GM13977 (cell line): ENCODE results near the gene RANBP1.

Experiments used
- DNase-seq: peaks from one replicate; pipeline ENCODE4 v3.0.0; 2012; ENCODE audit warnings: low spot score
- CTCF ChIP-seq: IDR thresholded peaks from 2 replicates; pipeline ENCODE4 v1.5.1; 2012; ENCODE audit warnings: mild to moderate bottlenecking, control low read depth; ENCODE audit not compliant: insufficient read depth; ENCODE audit errors: extremely low read depth, missing control alignments
- in situ Hi-C: fragments of 300-500 bp; cut with MboI; formaldehyde crosslinking; loops from one replicate; pipeline ENCODE4 v1.12.0; 2022; ENCODE audit warnings: low sequenced_read_pairs, low pct_unique_long_range_greater_than_20kb, mixed read lengths, inconsistent platforms; ENCODE audit not compliant: unreplicated experiment

RANBP1 gene

DNA sequence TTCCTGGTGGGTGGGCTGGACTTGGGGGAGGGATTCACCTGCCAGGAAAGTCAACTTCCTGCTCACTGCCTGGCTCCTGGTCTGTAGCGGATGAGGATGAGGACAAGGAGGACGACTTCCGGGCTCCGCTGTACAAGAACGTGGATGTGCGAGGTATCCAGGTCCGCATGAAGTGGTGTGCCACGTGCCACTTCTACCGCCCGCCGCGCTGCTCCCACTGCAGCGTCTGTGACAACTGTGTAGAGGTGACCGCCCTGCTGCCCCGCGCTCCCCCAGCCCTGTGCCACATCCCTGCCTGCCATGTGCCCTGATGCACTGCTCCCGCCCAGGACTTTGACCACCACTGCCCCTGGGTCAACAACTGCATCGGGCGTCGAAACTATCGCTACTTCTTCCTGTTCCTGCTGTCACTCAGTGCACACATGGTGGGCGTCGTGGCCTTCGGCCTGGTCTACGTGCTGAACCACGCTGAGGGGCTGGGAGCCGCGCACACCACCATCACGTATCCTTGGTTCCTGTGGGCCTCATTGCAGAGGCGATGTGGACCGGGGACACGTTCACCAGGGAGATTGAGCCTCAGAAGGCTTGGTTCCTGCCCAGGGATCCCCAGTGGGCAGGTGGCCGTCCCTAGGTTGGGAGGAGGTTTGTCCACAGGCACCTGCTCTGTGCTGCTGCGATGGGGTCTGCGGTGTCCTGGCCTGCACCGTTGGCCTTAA is 23.6 kb downstream of the RANBP1 start:
- no peak for TF ChIP-seq CTCF
- DNase-seq = no peak
- in situ Hi-C loops = no loop called here

DNA sequence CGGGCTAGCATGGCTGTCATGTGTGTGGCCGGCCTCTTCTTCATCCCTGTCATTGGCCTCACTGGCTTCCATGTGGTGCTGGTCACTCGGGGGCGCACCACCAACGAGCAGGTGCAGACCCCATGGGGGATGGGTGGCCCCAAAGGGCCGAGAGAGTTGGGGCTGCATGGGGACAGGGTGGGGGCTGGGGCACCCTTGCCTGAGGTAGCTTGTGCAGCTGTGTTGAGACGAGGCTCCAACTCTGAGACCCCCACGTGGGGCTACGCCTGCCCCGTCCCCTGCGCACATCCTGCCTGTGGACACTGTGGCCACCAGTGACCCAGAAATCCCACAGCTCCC is 24.2 kb downstream of the RANBP1 start:
- DNase-seq = no peak
- TF ChIP-seq CTCF = no peak
- in situ Hi-C loops = no loop called here

- TF ChIP-seq CTCF = no peak
- DNase-seq = no peak
- in situ Hi-C loops = no loop called here
Measured at GRCh38 chr22:20140521-20140964, 24.6 kb downstream of the RANBP1 start.

- in situ Hi-C loops = no loop called here
- no peak for DNase-seq
- TF ChIP-seq CTCF = no peak
Measured at GRCh38 chr22:20141186-20142077, 25.5 kb downstream of the RANBP1 start.

- no peak for TF ChIP-seq CTCF
- in situ Hi-C loops = no loop called here
- no peak for DNase-seq
Measured at GRCh38 chr22:20142711-20143621, 27.1 kb downstream of the RANBP1 start.
